PFSK-1 (cell line): ENCODE results near the gene ALDH9A1.

ENCODE experiments used
- FOXP2 ChIP-seq: optimal IDR thresholded peaks from 2 replicates; pipeline ENCODE3; 2011; ENCODE audit warnings: borderline replicate concordance, control low read depth, inconsistent platforms; ENCODE audit not compliant: insufficient read depth; ENCODE audit errors: extremely low read length, extremely low read depth
- POLR2AphosphoS5 ChIP-seq: IDR thresholded peaks from 2 replicates; pipeline ENCODE4 v1.6.1; 2012; ENCODE audit warnings: low read depth, mild to moderate bottlenecking, control low read depth, low read length, moderate library complexity
- REST ChIP-seq, 2 experiments: IDR thresholded peaks; 2 replicates each; pipeline versions ENCODE4 v1.6.1 to v1.8.0; 2011 to 2012; ENCODE audit warnings: low read depth in 2 of 2, low read length in 2 of 2, control low read depth in 1 of 2, inconsistent platforms in 1 of 2, mild to moderate bottlenecking in 1 of 2, moderate library complexity in 1 of 2; ENCODE audit not compliant: insufficient read depth in 1 of 2
- SIN3A ChIP-seq: IDR thresholded peaks from 2 replicates; pipeline ENCODE4 v1.6.1; 2012; ENCODE audit warnings: mild to moderate bottlenecking, low read length, moderate library complexity, borderline replicate concordance; ENCODE audit not compliant: insufficient read depth
- TAF1 ChIP-seq: IDR thresholded peaks from 2 replicates; pipeline ENCODE4 v1.6.1; 2012; ENCODE audit warnings: low read length, control low read depth, borderline replicate concordance; ENCODE audit not compliant: insufficient read depth

ALDH9A1 gene

GRCh38 chr1:165635823-165636222 is 62.5 kb downstream of the ALDH9A1 start:
- TF ChIP-seq REST (IDR thresholded peaks at IDR 0.05; ENCODE audit: insufficient read depth in 1 of 2, low read depth in 2 of 2, low read length in 2 of 2) = no peak
- no peak for TF ChIP-seq FOXP2
- TF ChIP-seq SIN3A = no peak
- no peak for TF ChIP-seq POLR2AphosphoS5
- no peak for TF ChIP-seq TAF1

GRCh38 chr1:165635329-165635728 is 63.0 kb downstream of the ALDH9A1 start:
- TF ChIP-seq FOXP2 (no peak), TAF1 (no peak)

GRCh38 chr1:165634154-165634921 is 64.0 kb downstream of the ALDH9A1 start:
- TF ChIP-seq REST (IDR thresholded peaks at IDR 0.05; ENCODE audit: insufficient read depth in 1 of 2, low read depth in 2 of 2, low read length in 2 of 2) = no peak
- no peak for TF ChIP-seq FOXP2
- TF ChIP-seq SIN3A = no peak
- TF ChIP-seq POLR2AphosphoS5 = no peak
- no peak for TF ChIP-seq TAF1

GRCh38 chr1:165633614-165634013 is 64.7 kb downstream of the ALDH9A1 start:
- TF ChIP-seq FOXP2 (no peak), POLR2AphosphoS5 (no peak), REST (IDR thresholded peaks at IDR 0.05; ENCODE audit: insufficient read depth in 1 of 2, low read depth in 2 of 2, low read length in 2 of 2) (no peak), TAF1 (no peak), SIN3A (no peak)

- no peak for TF ChIP-seq REST (IDR thresholded peaks at IDR 0.05; ENCODE audit: insufficient read depth in 1 of 2, low read depth in 2 of 2, low read length in 2 of 2)
- TF ChIP-seq POLR2AphosphoS5 = no peak
- TF ChIP-seq TAF1 = no peak
- no peak for TF ChIP-seq SIN3A
- no peak for TF ChIP-seq FOXP2
These were observed 65.9 kb downstream of the ALDH9A1 start for GRCh38 chr1:165632491-165632890.
